Sigmoid colon (tissue), 7 donors: ENCODE data around the gene ABCA9. TPM values are rescaled to one million over a fixed set of nuclear protein-coding genes. Genes with fewer than 3 reads are reported as not detected.
A peak's percentile ranks its signal among the peaks of the same experiment; 100 is the strongest.

ENCODE experiments used
- DNase-seq: peaks from one replicate; pipeline ENCODE4 v3.0.0-alpha.2; 2019
- H3K27ac ChIP-seq, 4 donors: fragments of 200-600 bp; sonication (generic); one replicate each; pipeline ENCODE4 v1.5.1; 2016 to 2019; ENCODE audit warnings: mild to moderate bottlenecking in 1 of 4
- H3K27me3 ChIP-seq, 3 donors: fragments of 200-600 bp; sonication (generic); one replicate each; pipeline ENCODE4 v1.5.1; 2019; ENCODE audit warnings: mild to moderate bottlenecking in 1 of 3
- H3K36me3 ChIP-seq, 4 donors: fragments of 200-600 bp; sonication (generic); one replicate each; pipeline ENCODE4 v1.5.1; 2016 to 2019
- H3K4me1 ChIP-seq, 4 donors: fragments of 200-600 bp; sonication (generic); one replicate each; pipeline ENCODE4 v1.5.1; 2017 to 2019
- H3K4me3 ChIP-seq, 4 donors: fragments of 200-600 bp; sonication (generic); one replicate each; pipeline ENCODE4 v1.5.1; 2017 to 2019; ENCODE audit warnings: mild to moderate bottlenecking in 2 of 4, moderate library complexity in 1 of 4
- H3K9me3 ChIP-seq, 4 donors: fragments of 200-600 bp in 3 of 4; sonication (generic) in 3 of 4; one replicate each; pipeline versions ENCODE4 v1.5.1 to v1.6.1; 2013 to 2019
- CTCF ChIP-seq, 4 experiments: fragments of 450-650 bp in 3 of 4; fragments of 200-600 bp in 1 of 4; IDR thresholded peaks; one replicate each; pipeline ENCODE4 v1.5.1; 2016 to 2019; ENCODE audit warnings: antibody characterized with exemption in 4 of 4, mild to moderate bottlenecking in 3 of 4, moderate library complexity in 2 of 4
- EP300 ChIP-seq, 4 donors: sonication (generic); formaldehyde crosslinking; IDR thresholded peaks; one replicate each; pipeline ENCODE4 v1.6.1; 2017; ENCODE audit warnings: antibody characterized with exemption in 4 of 4
- POLR2A ChIP-seq, 2 donors: fragments of 450-650 bp; IDR thresholded peaks; one replicate each; pipeline ENCODE4 v1.6.1; 2016; ENCODE audit warnings: antibody characterized with exemption in 2 of 2, mild to moderate bottlenecking in 2 of 2, moderate library complexity in 2 of 2
- POLR2AphosphoS5 ChIP-seq, 4 donors: sonication (generic); formaldehyde crosslinking; IDR thresholded peaks; one replicate each; pipeline ENCODE4 v1.6.1; 2017; ENCODE audit warnings: antibody characterized with exemption in 4 of 4
- WGBS, 2 donors: extraction: QIAGEN DNeasy Blood & Tissue Kit; methylation state at CpG; one replicate each; pipeline ENCODE4 v1.1.7; 2013; 5-methylcytosine and 5-hydroxymethylcytosine counted together
- intact Hi-C: fragments of 100-400 bp; cut with DNase I; formaldehyde crosslinking; loops from one replicate; pipeline ENCODE4 v1.15.1; 2023
- polyA plus RNA-seq, 3 donors: library from polyadenylated mRNA; stranded (reverse); fragments of 200-250 nt; gene quantifications; one replicate each; pipeline ENCODE4 v1.2.3, GENCODE V29; 2013
- total RNA-seq, 4 donors: library from RNA; depleted of rRNA; stranded (reverse); fragments of >200 nt; gene quantifications; one replicate each; pipeline ENCODE4 v1.1.0, GENCODE V29; 2016
- donor health status: healthy with polysubstance abuse.
- donor health status: Bipolar disorder and iron deficiency.
- donor health status: healthy.

The ABCA9 gene
- total and polyA plus RNA-seq, 7 donors = 0.23 to 74.5 (median 11.1) TPM

DNA sequence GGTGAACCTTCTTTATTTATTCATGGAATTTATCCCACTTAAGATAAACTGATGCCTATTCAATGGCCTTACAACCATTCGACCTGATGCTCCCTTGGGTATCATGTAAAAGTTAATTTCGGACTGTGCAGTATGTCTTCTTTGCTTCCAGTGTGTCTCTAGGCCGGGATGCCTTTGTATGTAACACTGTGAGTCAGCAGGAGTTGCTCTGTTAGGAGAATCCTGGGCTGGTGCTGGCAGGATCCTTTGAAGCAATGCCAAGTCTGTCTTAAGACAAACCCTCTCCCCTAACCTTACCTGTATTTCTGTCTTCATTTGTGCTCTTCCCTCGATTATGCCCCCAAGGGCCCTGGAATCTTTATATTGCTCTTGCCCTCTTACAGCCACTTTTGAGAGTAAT is 67.6 kb downstream of the ABCA9 start:
- intact Hi-C loops = no loop called here
- H3K4me3 ChIP-seq = no peak overlapping the region

DNA sequence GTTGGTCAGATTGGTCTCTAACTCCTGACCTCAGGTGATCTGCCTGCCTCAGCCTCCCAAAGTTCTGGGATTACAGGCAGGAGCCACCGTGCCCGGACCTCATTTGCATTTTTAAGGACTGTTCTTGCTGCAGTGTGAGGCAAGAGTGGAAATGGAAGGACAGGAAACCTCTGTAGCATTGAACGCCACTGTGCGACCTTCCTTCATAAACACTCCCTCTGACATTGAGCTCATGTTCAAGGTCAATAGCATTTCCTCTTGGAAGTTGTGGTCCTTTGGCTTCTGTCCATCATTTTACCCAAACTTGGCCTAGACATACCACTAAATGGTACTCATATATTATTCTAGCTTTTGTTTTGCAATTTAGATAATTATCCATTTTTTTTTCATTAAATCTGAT is 72.8 kb downstream of the ABCA9 start:
- H3K4me1 ChIP-seq = no peaks in the 10 kb centered on the region
- no peaks in the 10 kb centered on the region for H3K27me3 ChIP-seq
- no peaks in the 10 kb centered on the region for H3K9me3 ChIP-seq
- no peak for DNase-seq
- no peak overlapping the region for H3K4me3 ChIP-seq
- H3K27ac ChIP-seq = no peak overlapping the region
- no peaks in the 10 kb centered on the region for H3K36me3 ChIP-seq
- no peak for TF ChIP-seq CTCF (IDR thresholded peaks at IDR 0.05)
- no peak for TF ChIP-seq POLR2A (IDR thresholded peaks at IDR 0.05)
- TF ChIP-seq POLR2AphosphoS5 (IDR thresholded peaks at IDR 0.05) = no peak
- TF ChIP-seq EP300 (IDR thresholded peaks at IDR 0.05) = no peak
- 79 to 90% methylated on average over 4 of the region's 4 CpGs for WGBS, 2 donors
- intact Hi-C loops = no loop called here

More for the DNA sequence above, 67.6 kb downstream of the ABCA9 start:
- Histone ChIP-seq H3K9me3 (no peaks in the 10 kb centered on the region), H3K36me3 (no peaks in the 10 kb centered on the region), H3K27me3 (no peaks in the 10 kb centered on the region), H3K4me1 (no peaks in the 10 kb centered on the region), H3K27ac (no peak overlapping the region)
- WGBS, 2 donors = 75 to 80% methylated on average over 4 of the region's 4 CpGs
- TF ChIP-seq POLR2A (IDR thresholded peaks at IDR 0.05) (no peak), EP300 (IDR thresholded peaks at IDR 0.05) (no peak), CTCF (IDR thresholded peaks at IDR 0.05) (no peak), POLR2AphosphoS5 (IDR thresholded peaks at IDR 0.05) (no peak)
- no peak for DNase-seq

DNA sequence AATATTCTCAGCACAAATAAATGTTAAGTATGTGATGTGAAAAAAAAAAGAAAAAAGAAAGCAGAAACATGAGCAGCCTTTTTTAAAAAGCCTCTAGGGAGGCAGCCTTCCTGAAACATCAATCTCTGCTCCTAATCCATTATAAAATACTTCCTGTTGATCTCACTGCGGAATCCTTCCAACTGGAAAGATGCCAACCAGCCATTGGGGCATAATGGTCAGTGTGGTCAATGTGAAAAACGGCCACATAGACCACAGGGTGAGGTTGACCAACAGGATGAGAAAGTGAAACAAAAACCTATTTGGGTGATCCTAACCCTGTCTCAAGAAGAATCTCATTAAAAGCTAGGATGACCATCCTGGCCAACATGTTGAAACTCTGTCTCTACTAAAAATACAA is 79.4 kb downstream of the ABCA9 start:
- WGBS, 2 donors = 35% methylated on average over 2 of the region's 2 CpGs

GRCh38 chr17:68973098-68973846 is 87.5 kb downstream of the ABCA9 start:
- Histone ChIP-seq H3K9me3 (no peaks in the 10 kb centered on the region), H3K4me1 (no peaks in the 10 kb centered on the region), H3K27ac (no peak overlapping the region), H3K4me3 (no peak overlapping the region), H3K36me3 (no peaks in the 10 kb centered on the region), H3K27me3 (no peaks in the 10 kb centered on the region)
- intact Hi-C loops = no loop called here
- DNase-seq = no peak
- no peak for TF ChIP-seq CTCF (IDR thresholded peaks at IDR 0.05)
- TF ChIP-seq EP300 (IDR thresholded peaks at IDR 0.05) = no peak
- TF ChIP-seq POLR2A (IDR thresholded peaks at IDR 0.05) = no peak
- TF ChIP-seq POLR2AphosphoS5 (IDR thresholded peaks at IDR 0.05) = no peak
- WGBS, 2 donors = 65 to 72% methylated on average over 3 of the region's 3 CpGs

More for the DNA sequence above, 79.4 kb downstream of the ABCA9 start:
- TF ChIP-seq POLR2AphosphoS5 (IDR thresholded peaks at IDR 0.05) = no peak
- TF ChIP-seq POLR2A (IDR thresholded peaks at IDR 0.05) = no peak
- TF ChIP-seq CTCF (IDR thresholded peaks at IDR 0.05) = no peak
- no peak for TF ChIP-seq EP300 (IDR thresholded peaks at IDR 0.05)
- peak; percentile 69 for DNase-seq
- intact Hi-C loops = no loop called here
- no peak overlapping the region for H3K27ac ChIP-seq
- no peak overlapping the region for H3K4me3 ChIP-seq
- no peaks in the 10 kb centered on the region for H3K27me3 ChIP-seq
- no peaks in the 10 kb centered on the region for H3K9me3 ChIP-seq
- H3K4me1 ChIP-seq = no peaks in the 10 kb centered on the region
- no peaks in the 10 kb centered on the region for H3K36me3 ChIP-seq
